GM12878 (cell line): Measurements from ENCODE around the gene PLEKHG1. TPM values are rescaled to one million over a fixed set of nuclear protein-coding genes. Genes with fewer than 3 reads are reported as not detected.

ENCODE experiments used
- ATAC-seq: fragments of 200-7000 bp; cut with Tn5 transposase; 3 replicates; pipeline ENCODE4 v1.9.1; 2020; ENCODE audit warnings: mild to moderate bottlenecking, moderate library complexity
- BruUV-seq: library from RNA; stranded (reverse); fragments of 400-500 nt; replicated peaks from 2 replicates; lab custom pipeline; 2021; lab: Mats Ljungman, UMichigan
- CTCF ChIA-PET: fragments of 300-600 bp; sonication (Branson Sonifier 250); formaldehyde crosslinking; extraction: SDS; loops from one replicate; lab custom pipeline; 2021; ENCODE audit warnings: inconsistent platforms; lab: Yijun Ruan, JAX
- POLR2A ChIA-PET: fragments of 350-600 bp; formaldehyde crosslinking; extraction: SDS; loops from one replicate; lab custom pipeline; 2021; ENCODE audit warnings: inconsistent platforms; lab: Charles Lee
- RAD21 ChIA-PET: fragments of 300-600 bp; sonication (Branson Sonifier 250); formaldehyde crosslinking; loops from one replicate; lab custom pipeline; 2023; ENCODE audit warnings: antibody characterized with exemption; ENCODE audit not compliant: unreplicated experiment; lab: Charles Lee
- SMC1A ChIA-PET: fragments of 300-600 bp; sonication (Branson Sonifier 250); formaldehyde crosslinking; loops from one replicate; lab custom pipeline; 2023; ENCODE audit not compliant: unreplicated experiment, uncharacterized antibody; lab: Charles Lee
- DNase-seq: peaks from one replicate; pipeline ENCODE4 v3.0.0-alpha.2; 2011; ENCODE audit warnings: low read depth, low spot score
- FAIRE-seq: peaks from 3 replicates; lab custom pipeline; 2011; peaks lifted over from hg19 to GRCh38; lab: Jason Lieb, UNC
- H2AFZ ChIP-seq: 2 replicates; pipeline ENCODE4 v1.6.0; 2011; ENCODE audit warnings: low read depth, low read length, control low read depth; ENCODE audit not compliant: control insufficient read depth
- H3K27ac ChIP-seq: 2 replicates; pipeline ENCODE4 v1.5.1; 2011; ENCODE audit warnings: control low read depth; ENCODE audit not compliant: control insufficient read depth, insufficient read depth
- H3K27me3 ChIP-seq, 2 experiments: replicated peaks in 1 of 2; 2 replicates each; pipeline versions ENCODE4 v1.6.0 to v1.6.1; 2011; ENCODE audit warnings: low read length in 1 of 2; ENCODE audit not compliant: control insufficient read depth in 2 of 2, insufficient read depth in 2 of 2
- H3K36me3 ChIP-seq, 2 experiments: 2 replicates each; pipeline ENCODE4 v1.5.1; 2011; ENCODE audit warnings: low read length in 1 of 2; ENCODE audit not compliant: control insufficient read depth in 2 of 2, insufficient read depth in 2 of 2
- H3K4me1 ChIP-seq: 2 replicates; pipeline ENCODE4 v1.6.1; 2011; ENCODE audit warnings: mild to moderate bottlenecking, low read length, moderate library complexity, mixed read lengths; ENCODE audit not compliant: control insufficient read depth, insufficient read depth
- H3K4me2 ChIP-seq: 2 replicates; pipeline ENCODE4 v1.6.0; 2011; ENCODE audit warnings: control low read depth; ENCODE audit not compliant: control insufficient read depth, insufficient read depth
- H3K4me3 ChIP-seq: fragments of 200-600 bp; sonication (generic); 2 replicates; pipeline ENCODE4 v1.5.1; 2016
- H3K79me2 ChIP-seq: 2 replicates; pipeline ENCODE4 v1.6.0; 2011; ENCODE audit warnings: low read length; ENCODE audit not compliant: control insufficient read depth, insufficient read depth
- H3K9ac ChIP-seq: 2 replicates; pipeline ENCODE4 v1.8.0; 2011; ENCODE audit warnings: low read length, control low read depth, mixed read lengths; ENCODE audit not compliant: control insufficient read depth, insufficient read depth
- H3K9me3 ChIP-seq: replicated peaks from 3 replicates; pipeline ENCODE4 v1.5.1; 2011; ENCODE audit warnings: mild to moderate bottlenecking, low read length; ENCODE audit not compliant: control insufficient read depth, insufficient read depth
- H4K20me1 ChIP-seq: 2 replicates; pipeline ENCODE4 v1.6.0; 2011; ENCODE audit not compliant: control insufficient read depth, insufficient read depth
- CHD4 ChIP-seq: fragments of 200-600 bp; sonication (generic); IDR thresholded peaks from 2 replicates; pipeline ENCODE4 v1.6.1; 2016; ENCODE audit warnings: mild to moderate bottlenecking
- CUX1 ChIP-seq: IDR thresholded peaks from 2 replicates; pipeline ENCODE4 v1.6.1; 2012; ENCODE audit warnings: improper control_type of control experiment, low read depth, low read length; ENCODE audit not compliant: insufficient replicate concordance
- E2F4 ChIP-seq: IDR thresholded peaks from 2 replicates; pipeline ENCODE4 v1.6.1; 2012; ENCODE audit warnings: low read depth, low read length, improper control_type of control experiment
- EED ChIP-seq: sonication (generic); IDR thresholded peaks from 2 replicates; pipeline ENCODE4 v1.6.1; 2016; ENCODE audit warnings: antibody characterized with exemption, low read depth
- NR2F1 ChIP-seq: fragments of 450-650 bp; conservative IDR thresholded peaks from 2 replicates; pipeline ENCODE4 v1.6.1; 2017; ENCODE audit warnings: mild to moderate bottlenecking
- PML ChIP-seq: IDR thresholded peaks from 2 replicates; pipeline ENCODE4 v1.6.1; 2012; ENCODE audit warnings: low read length, inconsistent platforms
- POU2F2 ChIP-seq: IDR thresholded peaks from 3 replicates; pipeline ENCODE4 v1.6.1; 2011; ENCODE audit warnings: low read depth, mild to moderate bottlenecking, low read length, borderline replicate concordance
- PRDM15 ChIP-seq: fragments of 450-650 bp; formaldehyde crosslinking; IDR thresholded peaks from 2 replicates; pipeline ENCODE4 v1.4.0; 2020; ENCODE audit warnings: mild to moderate bottlenecking, moderate library complexity
- SMAD1 ChIP-seq: fragments of 450-650 bp; IDR thresholded peaks from 2 replicates; pipeline ENCODE4 v1.6.1; 2018; ENCODE audit warnings: mild to moderate bottlenecking, low read depth; ENCODE audit not compliant: partially characterized antibody
- ZBTB40 ChIP-seq: fragments of 450-650 bp; IDR thresholded peaks from 2 replicates; pipeline ENCODE4 v1.6.1; 2016; ENCODE audit warnings: mild to moderate bottlenecking, moderate library complexity, borderline replicate concordance
- WGBS: methylation state at CpG from one replicate; pipeline ENCODE4 v1.1.6; 2016; ENCODE audit warnings: low lambda C conversion rate; ENCODE audit not compliant: insufficient replicate concordance, insufficient coverage; ENCODE audit errors: missing lambda C conversion rate; 5-methylcytosine and 5-hydroxymethylcytosine counted together
- in situ Hi-C: fragments of 300-500 bp; cut with MboI; formaldehyde crosslinking; loops from 9 replicates; pipeline ENCODE4 v1.14.3; 2018; ENCODE audit warnings: mixed read lengths
- intact Hi-C: fragments of 100-400 bp; cut with micrococcal nuclease; formaldehyde crosslinking; loops from one replicate; pipeline ENCODE4 v1.14.2; 2022; ENCODE audit not compliant: unreplicated experiment
- polyA plus RNA-seq, 11 experiments: library from polyadenylated mRNA; depleted of rRNA in 4 of 11; unstranded in 6 of 11; stranded (reverse) in 5 of 11; fragments of >200 nt; fragmentation: Nextera tagmentation in 4 of 11; fragmentation: Illumina TruSeq in 1 of 11; extraction: Ambion mirVana in 4 of 11; extraction: Trizol in 1 of 11; gene quantifications; 1 replicate in 1 of 11; 2 replicates in 10 of 11; pipeline versions ENCODE4 v1.2.1 to v1.2.3, GENCODE V29; 2011 to 2016; ENCODE audit warnings: inconsistent platforms in 2 of 11, missing spikeins in 2 of 11, low read depth in 1 of 11
- total RNA-seq, 4 experiments: library from RNA; depleted of rRNA in 3 of 4; stranded (reverse); fragments of >200 nt in 3 of 4; fragmentation: Illumina TruSeq in 1 of 4; extraction: Trizol in 1 of 4; gene quantifications; 2 replicates each; pipeline versions ENCODE4 v1.2.1 to v1.2.3, GENCODE V29; 2013 to 2021

PLEKHG1 gene
- total and polyA plus RNA-seq, 10 of the 15 experiments (the other 5 are each of a cell fraction or from before 2014, with no cell fraction given): 0.77 to 17.2 (median 4.9) TPM

- Histone ChIP-seq H2AFZ (no peak overlapping the region), H4K20me1 (no peaks in the 10 kb centered on the region), H3K9ac (no peak overlapping the region), H3K4me3 (no peak overlapping the region), H3K4me2 (no peak overlapping the region), H3K4me1 (no peaks in the 10 kb centered on the region), H3K9me3 (no peaks in the 10 kb centered on the region), H3K27me3 (0 out of 4 replicates have a peak, but pooled peaks cover 0 to 1% of the 10 kb centered on the region in 2 experiments), H3K27ac (no peak overlapping the region), H3K79me2 (no peaks in the 10 kb centered on the region), H3K36me3 (no peaks in the 10 kb centered on the region)
- no TSS peak for BruUV-seq
- FAIRE-seq (no peak), DNase-seq (no peak), ATAC-seq (no peak)
- CTCF ChIA-PET: no interaction called here
- intact Hi-C loops (no loop called here), in situ Hi-C loops (no loop called here)
- SMC1A ChIA-PET: interaction anchor here (0.7 to 1.2 kb wide), 2 partner anchors 16 to 147 kb away, joined by 3 to 4 read pairs; no protein-coding TSS in a partner anchor
- POLR2A ChIA-PET: no interaction called here
- 46% methylated on average over 2 of the region's 2 CpGs for WGBS
- RAD21 ChIA-PET: no interaction called here
- TF ChIP-seq CHD4 (no peak), SMAD1 (no peak), EED (no peak), POU2F2 (no peak), CUX1 (no peak), ZBTB40 (no peak), PML (no peak), E2F4 (no peak), NR2F1 (no peak), PRDM15 (CRISPR knock-in tag) (no peak)
Observed at GRCh38 chr6:150565945-150566344, 33.7 kb upstream of the PLEKHG1 start.
